GM12892 (cell line): ENCODE results near the gene CDHR3.

Source experiments
- POLR2A ChIP-seq: IDR thresholded peaks from 2 replicates; pipeline ENCODE4 v1.6.1; 2011; ENCODE audit warnings: low read depth, low read length, control low read depth
- POLR2AphosphoS5 ChIP-seq: IDR thresholded peaks from 2 replicates; pipeline ENCODE4 v1.6.1; 2011; ENCODE audit warnings: low read depth, low read length, control low read depth

GRCh38 chr7:106009503-106010226, 46.6 kb downstream of the CDHR3 start:
- TF ChIP-seq POLR2A (no peak), POLR2AphosphoS5 (no peak)
